ENCODE measurements around the gene DLGAP1.

DLGAP1 gene

GRCh38 chr18:3455907-3456685, 999.0 kb downstream of the DLGAP1 start:
- in situ Hi-C loops (cut with MboI; ENCODE audit: low pct_unique_long_range_greater_than_20kb, low sequenced_read_pairs, unreplicated experiment), result loop anchor here (10.0 to 25.0 kb wide), 2 partner anchors 131 to 171 kb away; no protein-coding TSS in a partner anchor
- DNase-seq (ENCODE audit: low spot score), result no peak
- no peak for TF ChIP-seq CTCF (IDR thresholded peaks at IDR 0.05; ENCODE audit: extremely low read depth, insufficient read depth, missing control alignments)

DNA sequence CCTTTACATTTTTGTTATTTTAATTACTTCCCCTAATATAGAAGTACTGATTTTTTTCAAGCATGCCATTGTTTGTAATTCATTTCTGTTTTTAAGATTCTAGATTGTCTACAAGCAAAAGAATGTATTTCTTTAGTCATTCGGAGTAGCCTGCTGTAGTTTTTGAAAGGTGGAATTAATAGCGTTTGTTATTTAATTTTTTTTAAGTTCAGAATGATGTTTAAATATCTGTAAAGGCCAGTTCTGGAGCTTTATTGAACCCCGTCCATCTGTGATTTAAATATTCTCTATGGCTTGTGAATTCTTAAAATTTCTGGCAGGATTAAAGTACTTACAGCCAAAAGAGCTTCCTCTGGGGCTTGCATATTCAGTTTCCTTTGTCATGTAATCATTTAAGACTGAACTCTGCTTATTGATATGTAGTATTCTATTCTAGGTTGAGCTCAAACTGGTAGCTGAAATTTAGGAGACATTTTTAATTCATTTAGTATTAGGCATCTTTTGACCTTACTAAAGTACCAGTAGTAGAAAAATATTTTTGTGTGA, 999.9 kb downstream of the DLGAP1 start:
- in situ Hi-C loops (cut with MboI; ENCODE audit: low pct_unique_long_range_greater_than_20kb, low sequenced_read_pairs, unreplicated experiment), result loop anchor here (10.0 to 25.0 kb wide), 2 partner anchors 132 to 170 kb away; no protein-coding TSS in a partner anchor
- no peak for DNase-seq (ENCODE audit: low spot score)
- TF ChIP-seq CTCF (IDR thresholded peaks at IDR 0.05; ENCODE audit: extremely low read depth, insufficient read depth, missing control alignments), result no peak

DNA sequence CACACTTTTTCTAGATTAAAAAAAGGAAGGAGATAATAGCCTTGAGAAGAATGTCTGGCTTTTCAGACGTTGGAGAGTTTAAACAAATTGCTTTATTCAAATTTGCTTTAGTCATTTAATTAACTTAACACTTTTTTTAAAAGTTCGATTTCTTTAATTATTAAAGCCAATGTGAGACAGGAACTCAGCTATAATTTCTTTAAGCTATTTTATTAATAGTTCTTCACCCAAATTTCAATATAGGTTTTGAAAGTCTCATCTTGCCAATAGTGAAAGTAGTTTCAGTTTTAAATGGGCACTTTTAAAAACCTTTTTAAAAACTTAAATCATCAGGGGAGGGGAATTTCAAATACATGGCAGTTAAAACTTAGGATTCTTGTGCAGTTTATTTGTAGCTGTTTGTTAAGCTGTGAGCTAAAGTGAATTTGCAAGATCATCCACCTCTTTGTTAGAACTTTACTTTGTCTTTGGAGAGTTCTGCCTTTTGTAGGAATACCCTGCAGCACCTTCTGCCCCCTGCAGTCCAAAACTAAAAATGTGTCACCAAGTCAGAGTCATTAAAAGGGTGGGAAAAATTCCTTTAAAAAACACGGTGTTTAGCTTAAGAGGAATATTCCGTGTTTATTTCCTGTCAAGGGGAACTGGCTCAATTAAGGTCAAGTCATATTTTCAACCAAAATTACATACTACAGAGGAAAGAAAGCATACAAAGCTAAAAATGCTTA, 1000.6 kb downstream of the DLGAP1 start:
- DNase-seq (ENCODE audit: low spot score), result peak; percentile 42
- peak; percentile 69 for TF ChIP-seq CTCF (IDR thresholded peaks at IDR 0.05; ENCODE audit: extremely low read depth, insufficient read depth, missing control alignments)
- in situ Hi-C loops (cut with MboI; ENCODE audit: low pct_unique_long_range_greater_than_20kb, low sequenced_read_pairs, unreplicated experiment), result loop anchor here (10.0 to 25.0 kb wide), 2 partner anchors 133 to 170 kb away; no protein-coding TSS in a partner anchor

- peak; percentile 18 for DNase-seq (ENCODE audit: low spot score)
- in situ Hi-C loops (cut with MboI; ENCODE audit: low pct_unique_long_range_greater_than_20kb, low sequenced_read_pairs, unreplicated experiment), result loop anchor here (10.0 to 25.0 kb wide), 2 partner anchors 134 to 169 kb away; no protein-coding TSS in a partner anchor
- no peak for TF ChIP-seq CTCF (IDR thresholded peaks at IDR 0.05; ENCODE audit: extremely low read depth, insufficient read depth, missing control alignments)
Observed at GRCh38 chr18:3453540-3454364, 1001.4 kb downstream of the DLGAP1 start.

DNA sequence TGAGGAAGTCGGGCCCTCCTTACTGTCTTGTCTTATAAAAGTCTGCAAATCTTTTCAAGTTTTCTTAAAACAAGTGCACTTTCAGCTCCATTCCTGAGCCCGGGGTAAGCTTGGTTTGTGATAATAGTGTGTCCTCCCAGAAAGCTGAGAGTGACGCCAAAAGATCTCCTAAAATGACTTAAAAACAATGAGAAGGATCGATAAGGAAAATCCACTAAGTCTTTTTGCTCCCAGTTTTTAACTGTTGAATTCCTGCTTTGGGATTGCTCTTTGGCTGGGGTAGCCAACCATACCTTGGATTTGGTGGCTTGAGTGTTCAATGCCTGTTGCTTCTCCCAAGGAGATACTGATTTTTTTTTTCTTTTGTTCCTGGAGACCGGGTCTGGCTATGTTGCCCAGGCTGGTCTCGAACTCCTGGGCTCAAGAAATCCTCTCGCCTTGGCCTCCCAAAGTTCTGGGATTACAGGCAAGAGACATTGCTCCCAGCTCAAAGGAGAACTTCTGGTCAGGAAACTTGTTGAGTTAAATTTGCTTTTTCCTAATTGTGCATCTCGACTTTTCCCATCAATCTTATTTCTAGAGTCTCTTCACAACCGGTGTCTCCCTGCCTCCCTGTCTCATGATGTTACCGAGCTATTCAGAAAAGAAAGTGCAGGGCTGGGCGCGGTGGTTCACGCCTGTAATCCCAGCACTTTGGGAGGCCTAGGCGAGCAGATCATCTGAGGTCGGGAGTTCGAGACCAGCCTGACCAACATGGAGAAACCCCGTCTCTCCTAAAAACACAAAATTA, 1002.2 kb downstream of the DLGAP1 start:
- TF ChIP-seq CTCF (IDR thresholded peaks at IDR 0.05; ENCODE audit: extremely low read depth, insufficient read depth, missing control alignments), result no peak
- no peak for DNase-seq (ENCODE audit: low spot score)
- in situ Hi-C loops (cut with MboI; ENCODE audit: low pct_unique_long_range_greater_than_20kb, low sequenced_read_pairs, unreplicated experiment), result loop anchor here (10.0 to 25.0 kb wide), 2 partner anchors 134 to 168 kb away; no protein-coding TSS in a partner anchor

All from GM13977 (cell line).